Activated naive CD4-positive, alpha-beta T cell treated with anti-CD3 and anti-CD28 coated beads for 36 hours (primary cell): ENCODE data around the gene KRT36. TPM values are rescaled to one million over a fixed set of nuclear protein-coding genes. Genes with fewer than 3 reads are reported as not detected.

Experiments
- CTCF ChIA-PET: fragments of 350-600 bp; sonication (Branson Sonifier 250); formaldehyde crosslinking; loops from one replicate; lab custom pipeline; 2021; ENCODE audit warnings: antibody characterized with exemption; lab: Charles Lee
- DNase-seq: peaks from one replicate; pipeline ENCODE4 v3.0.0-alpha.2; 2020
- H3K27ac Mint-ChIP-seq: one replicate; pipeline ENCODE4 v1.8.0; 2021; ENCODE audit warnings: mild to moderate bottlenecking, mixed read lengths
- H3K27me3 Mint-ChIP-seq: one replicate; pipeline ENCODE4 v1.8.0; 2021; ENCODE audit warnings: low read depth, mixed read lengths
- H3K36me3 Mint-ChIP-seq: one replicate; pipeline ENCODE4 v1.8.0; 2021; ENCODE audit warnings: low read depth, mixed read lengths
- H3K4me1 Mint-ChIP-seq: one replicate; pipeline ENCODE4 v1.8.0; 2021; ENCODE audit warnings: low read depth, mixed read lengths
- H3K4me3 Mint-ChIP-seq: one replicate; pipeline ENCODE4 v1.8.0; 2021; ENCODE audit warnings: mild to moderate bottlenecking, moderate library complexity, mixed read lengths
- H3K9me3 Mint-ChIP-seq: one replicate; pipeline ENCODE4 v1.8.0; 2021; ENCODE audit warnings: mixed read lengths
- intact Hi-C: fragments of 100-400 bp; cut with micrococcal nuclease; formaldehyde crosslinking; loops from one replicate; pipeline ENCODE4 v1.15.1; 2023
- total RNA-seq, 2 experiments: library from RNA; stranded (reverse); gene quantifications; one replicate each; pipeline ENCODE4 v1.2.3, GENCODE V29; 2021

KRT36 gene
- total RNA-seq, 2 experiments from 2014 or later, result not detected

DNA sequence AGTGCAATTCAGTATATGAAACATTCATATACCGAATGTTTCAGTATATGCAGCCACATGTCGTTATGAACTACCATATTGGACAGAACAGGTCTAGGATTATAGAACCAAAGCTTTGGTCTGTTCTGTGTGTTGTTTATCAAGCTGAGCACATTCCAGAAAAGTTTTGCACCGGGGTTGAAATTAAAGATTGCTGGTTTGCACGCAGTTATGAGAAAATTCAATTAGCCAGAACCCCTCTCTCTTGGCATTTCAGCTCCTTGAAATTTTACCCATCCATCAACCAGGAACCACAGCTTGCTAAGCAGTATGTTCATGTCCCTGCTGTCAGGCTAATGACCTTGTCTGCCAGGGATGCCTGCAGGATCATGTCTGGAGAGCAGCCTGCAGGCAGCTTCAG is 32.0 kb downstream of the KRT36 start:
- no peak overlapping the region for H3K27ac Mint-ChIP-seq
- no peaks in the 10 kb centered on the region for H3K9me3 Mint-ChIP-seq
- H3K27me3 Mint-ChIP-seq, result no peaks in the 10 kb centered on the region
- CTCF ChIA-PET, result interaction anchor here (0.6 to 1.4 kb wide), 3 partner anchors 11 to 136 kb away, joined by 3 to 4 read pairs (median 3); no protein-coding TSS in a partner anchor
- H3K4me3 Mint-ChIP-seq, result no peak overlapping the region
- H3K36me3 Mint-ChIP-seq, result no peaks in the 10 kb centered on the region
- DNase-seq, result no peak
- intact Hi-C loops, result no loop called here
- H3K4me1 Mint-ChIP-seq, result no peaks in the 10 kb centered on the region

DNA sequence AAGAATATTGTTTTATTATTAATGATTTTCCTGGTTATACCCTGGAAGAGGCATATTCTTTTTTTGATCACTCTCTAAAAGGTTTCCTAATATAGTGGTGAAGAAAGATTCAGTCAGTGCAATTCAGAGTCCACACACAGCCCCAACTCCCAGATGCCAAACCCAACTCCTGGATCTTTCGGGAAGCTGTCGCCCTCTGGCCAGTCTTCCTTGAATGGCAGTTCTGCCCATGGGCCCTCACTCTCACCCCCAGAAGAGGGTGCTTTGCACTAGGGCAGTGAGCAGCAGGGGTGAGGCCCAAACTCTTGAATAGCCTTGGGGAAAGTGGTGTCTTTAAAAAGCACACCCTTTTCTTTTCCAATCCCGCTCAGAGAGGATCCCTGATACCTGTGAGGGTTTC is 33.5 kb downstream of the KRT36 start:
- CTCF ChIA-PET, result no interaction called here
- no peak overlapping the region for H3K27ac Mint-ChIP-seq
- no peaks in the 10 kb centered on the region for H3K27me3 Mint-ChIP-seq
- no peaks in the 10 kb centered on the region for H3K9me3 Mint-ChIP-seq
- DNase-seq, result no peak
- intact Hi-C loops, result no loop called here
- H3K4me3 Mint-ChIP-seq, result no peak overlapping the region
- H3K4me1 Mint-ChIP-seq, result no peaks in the 10 kb centered on the region
- no peaks in the 10 kb centered on the region for H3K36me3 Mint-ChIP-seq

GRCh38 chr17:41455236-41455635 is 34.5 kb downstream of the KRT36 start:
- no peaks in the 10 kb centered on the region for H3K4me1 Mint-ChIP-seq
- H3K27me3 Mint-ChIP-seq, result no peaks in the 10 kb centered on the region
- H3K4me3 Mint-ChIP-seq, result no peak overlapping the region
- H3K9me3 Mint-ChIP-seq, result no peaks in the 10 kb centered on the region
- no peak for DNase-seq
- intact Hi-C loops, result no loop called here
- CTCF ChIA-PET, result no interaction called here
- H3K27ac Mint-ChIP-seq, result no peak overlapping the region
- no peaks in the 10 kb centered on the region for H3K36me3 Mint-ChIP-seq

DNA sequence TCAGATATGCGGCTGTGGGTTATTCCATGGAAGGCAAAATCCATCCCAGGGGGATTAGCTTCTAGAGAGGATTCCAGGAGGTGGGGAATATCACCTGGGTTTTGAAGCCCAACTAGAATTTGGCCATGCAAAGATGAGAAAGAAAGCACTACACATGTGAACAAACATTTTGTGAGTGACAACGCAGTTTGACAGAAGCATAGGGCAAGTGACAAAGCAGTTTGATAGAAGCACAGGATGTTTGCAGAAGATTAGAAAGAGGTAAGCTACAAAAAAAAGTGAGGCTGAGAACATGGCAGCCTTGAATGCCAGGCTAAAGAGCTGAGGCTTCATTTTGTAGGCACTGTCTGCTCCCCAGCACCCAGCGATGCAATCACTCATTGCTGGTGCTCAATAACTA is 36.6 kb downstream of the KRT36 start:
- H3K27ac Mint-ChIP-seq, result no peak overlapping the region
- H3K27me3 Mint-ChIP-seq, result no peaks in the 10 kb centered on the region
- intact Hi-C loops, result no loop called here
- no peaks in the 10 kb centered on the region for H3K4me1 Mint-ChIP-seq
- H3K4me3 Mint-ChIP-seq, result no peak overlapping the region
- CTCF ChIA-PET, result interaction anchor here (0.5 to 0.6 kb wide), 2 partner anchors 196 to 796 kb away, joined by 4 read pairs; no protein-coding TSS in a partner anchor
- H3K36me3 Mint-ChIP-seq, result no peaks in the 10 kb centered on the region
- no peaks in the 10 kb centered on the region for H3K9me3 Mint-ChIP-seq
- DNase-seq, result no peak

DNA sequence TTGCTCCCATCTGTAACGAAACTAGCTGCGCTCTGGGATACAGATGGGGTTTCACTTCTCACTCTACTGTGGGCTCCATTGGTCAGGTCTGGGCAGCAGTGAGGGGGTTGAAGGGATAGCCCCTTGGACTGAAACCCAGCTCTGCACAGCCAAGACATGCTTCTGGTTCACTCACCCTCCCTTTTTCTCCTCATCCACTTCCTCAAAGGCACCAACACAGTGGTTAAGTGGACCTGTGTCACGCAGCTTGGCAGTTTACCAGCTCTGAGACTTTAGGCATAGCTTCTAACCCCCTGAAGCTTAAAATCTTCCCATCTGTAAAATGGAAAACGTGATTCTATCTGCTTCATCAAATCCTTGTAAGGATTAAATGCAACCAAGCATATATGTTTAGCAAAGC is 37.4 kb downstream of the KRT36 start:
- Mint-ChIP-seq H3K4me1 (no peaks in the 10 kb centered on the region), H3K36me3 (no peaks in the 10 kb centered on the region), H3K9me3 (no peaks in the 10 kb centered on the region), H3K4me3 (no peak overlapping the region), H3K27me3 (no peaks in the 10 kb centered on the region), H3K27ac (no peak overlapping the region)
- intact Hi-C loops, result no loop called here
- DNase-seq, result no peak
- CTCF ChIA-PET, result interaction anchor here (0.6 to 1.0 kb wide), 2 partner anchors 127 to 1087 kb away, joined by 3 to 4 read pairs; no protein-coding TSS in a partner anchor

- intact Hi-C loops, result no loop called here
These were observed 38.5 kb downstream of the KRT36 start for GRCh38 chr17:41451154-41451728.

DNA sequence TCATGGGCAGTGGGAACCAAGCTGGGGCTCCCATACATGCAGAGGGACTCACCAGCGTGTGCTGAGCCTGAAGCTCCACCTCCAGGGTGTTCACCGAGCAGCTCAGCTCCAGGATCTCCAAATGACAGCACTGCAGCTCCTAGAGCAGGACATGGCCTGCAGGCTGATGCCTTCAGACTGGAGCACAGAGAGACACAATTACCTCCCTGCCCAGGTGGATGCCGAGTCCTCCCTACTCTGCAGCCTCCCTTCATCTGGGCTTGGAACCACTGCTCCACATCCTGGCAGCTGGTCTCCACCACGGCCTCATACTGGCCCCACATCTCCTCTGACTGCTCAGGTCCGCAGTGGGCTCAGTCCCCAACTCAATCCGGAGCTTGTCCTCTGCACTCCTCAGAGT is 40.7 kb downstream of the KRT36 start:
- no peaks in the 10 kb centered on the region for H3K4me1 Mint-ChIP-seq
- intact Hi-C loops, result no loop called here
- H3K9me3 Mint-ChIP-seq, result no peaks in the 10 kb centered on the region
- no peak for DNase-seq
- no peaks in the 10 kb centered on the region for H3K36me3 Mint-ChIP-seq
- H3K4me3 Mint-ChIP-seq, result no peak overlapping the region
- no peaks in the 10 kb centered on the region for H3K27me3 Mint-ChIP-seq
- H3K27ac Mint-ChIP-seq, result no peak overlapping the region
- CTCF ChIA-PET, result interaction anchor here (1.3 kb wide), 1 partner anchor 12 kb away, joined by 3 read pairs; no protein-coding TSS in a partner anchor

More at GRCh38 chr17:41451154-41451728, 38.5 kb downstream of the KRT36 start:
- no peaks in the 10 kb centered on the region for H3K9me3 Mint-ChIP-seq
- CTCF ChIA-PET, result no interaction called here
- no peak overlapping the region for H3K4me3 Mint-ChIP-seq
- H3K4me1 Mint-ChIP-seq, result no peaks in the 10 kb centered on the region
- no peak for DNase-seq
- H3K27ac Mint-ChIP-seq, result no peak overlapping the region
- no peaks in the 10 kb centered on the region for H3K36me3 Mint-ChIP-seq
- no peaks in the 10 kb centered on the region for H3K27me3 Mint-ChIP-seq

DNA sequence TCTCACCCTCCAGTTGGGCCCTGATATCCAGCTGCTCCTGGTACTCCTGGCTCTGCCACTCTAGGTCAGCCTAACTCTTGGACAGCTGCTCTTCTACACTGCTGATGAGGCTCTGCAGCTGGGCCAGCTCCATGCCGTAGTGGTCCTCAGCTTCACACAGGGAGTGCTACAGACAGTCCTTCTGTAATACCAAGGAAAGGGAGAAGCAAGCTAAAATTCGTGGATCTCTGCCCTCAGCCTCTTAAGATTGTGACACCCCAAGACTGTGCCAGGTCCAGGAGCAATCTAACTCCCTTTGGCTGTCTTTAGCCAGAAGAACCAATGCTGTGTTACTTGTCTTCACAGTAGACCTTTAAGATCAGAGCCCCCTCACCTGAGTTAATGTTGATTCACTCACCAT is 41.2 kb downstream of the KRT36 start:
- no peak for DNase-seq
- H3K4me1 Mint-ChIP-seq, result no peaks in the 10 kb centered on the region
- intact Hi-C loops, result no loop called here
- no peak overlapping the region for H3K27ac Mint-ChIP-seq
- H3K27me3 Mint-ChIP-seq, result no peaks in the 10 kb centered on the region
- no peak overlapping the region for H3K4me3 Mint-ChIP-seq
- H3K36me3 Mint-ChIP-seq, result no peaks in the 10 kb centered on the region
- CTCF ChIA-PET, result interaction anchor here (1.3 kb wide), 1 partner anchor 12 kb away, joined by 3 read pairs; no protein-coding TSS in a partner anchor
- no peaks in the 10 kb centered on the region for H3K9me3 Mint-ChIP-seq

DNA sequence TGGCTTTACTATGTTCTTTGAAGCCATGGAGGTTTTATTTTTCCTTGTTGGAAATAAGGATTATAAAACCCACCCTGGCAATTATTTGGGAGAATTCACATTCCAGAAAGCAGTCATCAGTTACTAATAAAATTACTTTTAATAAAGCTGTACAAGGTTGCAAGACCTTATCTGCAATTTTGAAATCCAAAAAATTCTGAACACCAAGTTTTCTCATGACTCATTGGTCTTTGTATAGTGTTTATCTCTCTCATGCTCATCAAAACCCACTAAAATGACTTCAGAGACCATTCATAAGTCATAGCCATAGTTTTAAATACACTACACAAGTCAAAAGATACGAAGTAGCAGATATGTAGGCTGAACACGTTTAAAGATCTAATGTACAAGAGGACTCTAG is 42.9 kb downstream of the KRT36 start:
- H3K27me3 Mint-ChIP-seq, result no peaks in the 10 kb centered on the region
- DNase-seq, result no peak
- H3K27ac Mint-ChIP-seq, result no peak overlapping the region
- CTCF ChIA-PET, result interaction anchor here (1.0 kb wide), 1 partner anchor 11 kb away, joined by 4 read pairs; no protein-coding TSS in a partner anchor
- intact Hi-C loops, result no loop called here
- H3K36me3 Mint-ChIP-seq, result no peaks in the 10 kb centered on the region
- H3K9me3 Mint-ChIP-seq, result no peaks in the 10 kb centered on the region
- no peak overlapping the region for H3K4me3 Mint-ChIP-seq
- H3K4me1 Mint-ChIP-seq, result no peaks in the 10 kb centered on the region

DNA sequence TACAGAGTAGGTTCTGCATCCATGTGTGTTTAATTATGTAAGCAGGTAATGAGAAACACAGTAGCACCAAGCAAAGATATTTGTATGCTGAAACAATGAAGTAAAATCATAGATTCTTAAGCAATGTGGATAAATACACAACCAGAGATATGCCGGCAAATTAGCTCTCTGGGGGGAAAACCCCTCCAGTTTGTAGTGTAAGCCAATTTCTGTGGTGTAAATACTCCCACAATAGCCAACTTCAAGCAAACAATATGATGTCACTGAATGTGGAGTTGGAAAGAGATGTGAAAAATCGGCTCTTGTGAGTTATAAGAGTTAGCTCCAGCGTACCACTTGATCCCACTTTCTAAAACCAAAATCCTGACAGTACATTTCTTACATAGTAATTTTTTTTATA is 45.1 kb downstream of the KRT36 start:
- H3K4me1 Mint-ChIP-seq, result no peaks in the 10 kb centered on the region
- H3K27ac Mint-ChIP-seq, result no peak overlapping the region
- H3K9me3 Mint-ChIP-seq, result no peaks in the 10 kb centered on the region
- H3K4me3 Mint-ChIP-seq, result no peak overlapping the region
- no peak for DNase-seq
- no peaks in the 10 kb centered on the region for H3K36me3 Mint-ChIP-seq
- H3K27me3 Mint-ChIP-seq, result no peaks in the 10 kb centered on the region
- CTCF ChIA-PET, result no interaction called here
- intact Hi-C loops, result no loop called here

- Mint-ChIP-seq H3K27ac (no peak overlapping the region), H3K9me3 (no peaks in the 10 kb centered on the region), H3K4me3 (no peak overlapping the region), H3K4me1 (no peaks in the 10 kb centered on the region), H3K36me3 (no peaks in the 10 kb centered on the region), H3K27me3 (no peaks in the 10 kb centered on the region)
- DNase-seq, result no peak
- CTCF ChIA-PET, result interaction anchor here (1.1 kb wide), 1 partner anchor 219 kb away, joined by 3 read pairs; no protein-coding TSS in a partner anchor
- intact Hi-C loops, result no loop called here
These were observed 45.5 kb downstream of the KRT36 start for GRCh38 chr17:41444186-41444585.

GRCh38 chr17:41442739-41443138 is 47.0 kb downstream of the KRT36 start:
- no peak for DNase-seq
- Mint-ChIP-seq H3K36me3 (no peaks in the 10 kb centered on the region), H3K27ac (no peak overlapping the region), H3K9me3 (no peaks in the 10 kb centered on the region), H3K27me3 (no peaks in the 10 kb centered on the region), H3K4me3 (no peak overlapping the region), H3K4me1 (no peaks in the 10 kb centered on the region)
- CTCF ChIA-PET, result no interaction called here
- intact Hi-C loops, result no loop called here

DNA sequence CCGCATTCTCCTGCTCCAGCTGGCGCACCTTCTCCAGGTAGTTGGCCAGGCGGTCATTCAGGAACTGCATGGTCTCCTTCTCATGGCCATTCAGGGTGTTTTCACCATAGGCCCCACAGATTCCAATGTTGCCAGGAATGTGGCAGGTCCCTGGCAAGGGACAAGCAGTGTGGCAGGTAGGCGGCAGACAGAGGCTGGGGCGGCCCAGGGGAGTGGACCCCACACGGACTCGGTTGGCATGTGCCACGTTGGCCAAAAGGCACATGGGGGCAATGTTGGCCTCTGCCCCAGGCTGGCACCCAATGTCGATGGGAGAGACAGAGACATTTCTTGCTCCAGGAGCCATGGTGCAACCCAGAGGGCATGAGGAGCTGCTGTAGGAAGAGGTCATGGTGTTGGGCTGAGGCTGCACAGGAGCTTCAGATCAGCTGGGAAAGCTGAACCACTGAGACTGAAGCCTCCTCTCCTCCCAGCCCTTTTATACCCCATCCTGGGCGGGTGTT is 49.1 kb downstream of the KRT36 start, which contains the start of gene KRT38:
Gene KRT38 (minus strand): TSS at position 453 of the 503 bp plus-strand sequence. CDS start 62 bp downstream, at position 391.
- H3K36me3 Mint-ChIP-seq, result no peaks in the 10 kb centered on the region
- H3K9me3 Mint-ChIP-seq, result no peaks in the 10 kb centered on the region
- no peak within 1 kb of the TSS for H3K4me3 Mint-ChIP-seq
- H3K4me1 Mint-ChIP-seq, result no peaks in the 10 kb centered on the region
- H3K27me3 Mint-ChIP-seq, result no peaks in the 10 kb centered on the region
- CTCF ChIA-PET, result no interaction called here
- intact Hi-C loops, result no loop called here
- no peak for DNase-seq
- H3K27ac Mint-ChIP-seq, result no peak within 1 kb of the TSS
